Peyer's patch (tissue), 4 donors: ENCODE results near the gene LEMD2.

Experiments
- CTCF ChIP-seq, 6 experiments: fragments of 450-650 bp in 4 of 6; fragments of 200-600 bp in 2 of 6; sonication (generic) in 1 of 6; IDR thresholded peaks; one replicate each; pipeline ENCODE4 v1.5.1; 2017 to 2019; ENCODE audit warnings: antibody characterized with exemption in 6 of 6, mild to moderate bottlenecking in 3 of 6, moderate library complexity in 1 of 6
- POLR2A ChIP-seq, 2 donors: fragments of 450-650 bp; IDR thresholded peaks; one replicate each; pipeline ENCODE4 v1.5.1; 2017; ENCODE audit warnings: antibody characterized with exemption in 2 of 2, mild to moderate bottlenecking in 2 of 2, moderate library complexity in 2 of 2

- TF ChIP-seq CTCF (IDR thresholded peaks at IDR 0.05) = no peak
- no peak for TF ChIP-seq POLR2A (IDR thresholded peaks at IDR 0.05)
These were observed 16.7 kb downstream of the LEMD2 start for GRCh38 chr6:33772082-33772830.
